ENCODE results near the gene DNAAF1. TPM values are rescaled to one million over a fixed set of nuclear protein-coding genes. Genes with fewer than 3 reads are reported as not detected.

The DNAAF1 gene
- polyA plus RNA-seq, 2 donors: 0.20 to 0.39 TPM

GRCh38 chr16:84191466-84191865, 46.4 kb downstream of the DNAAF1 start:
- 91 to 94% methylated on average over 16 of the region's 16 CpGs for WGBS, 2 donors
- no peaks in the 10 kb centered on the region for H3K27me3 ChIP-seq (ENCODE audit: control insufficient read depth in 1 of 2, insufficient read depth in 2 of 2, low read length in 2 of 2)
- H3K36me3 ChIP-seq (ENCODE audit: control insufficient read depth in 2 of 2, insufficient read depth in 2 of 2, low read length in 1 of 2): peaks cover 0 to 14% of the 10 kb centered on the region in 2 donors
- H3K4me3 ChIP-seq (ENCODE audit: low read depth in 1 of 2, low read length in 2 of 2): no peak overlapping the region
- peaks cover 0 to 2% of the 10 kb centered on the region in 2 donors for H3K9me3 ChIP-seq (ENCODE audit: control insufficient read depth in 2 of 2, insufficient read depth in 1 of 2, low read depth in 1 of 2, low read length in 1 of 2)
- H3K4me1 ChIP-seq (ENCODE audit: control insufficient read depth in 2 of 2, insufficient read depth in 2 of 2, low read length in 1 of 2): peaks cover 0 to 9% of the 10 kb centered on the region in 2 donors
- H3K27ac ChIP-seq (ENCODE audit: low read depth in 2 of 2, low read length in 1 of 2): no peak overlapping the region

GRCh38 chr16:84193480-84193879, 48.4 kb downstream of the DNAAF1 start:
- 79% methylated on average over 7 of the region's 7 CpGs for WGBS, 2 donors
- H3K4me1 ChIP-seq (ENCODE audit: control insufficient read depth in 2 of 2, insufficient read depth in 2 of 2, low read length in 1 of 2): peaks cover 7 to 24% of the 10 kb centered on the region in 2 donors
- peaks cover 0 to 14% of the 10 kb centered on the region in 2 donors for H3K36me3 ChIP-seq (ENCODE audit: control insufficient read depth in 2 of 2, insufficient read depth in 2 of 2, low read length in 1 of 2)
- no peak overlapping the region for H3K27ac ChIP-seq (ENCODE audit: low read depth in 2 of 2, low read length in 1 of 2)
- H3K27me3 ChIP-seq (ENCODE audit: control insufficient read depth in 1 of 2, insufficient read depth in 2 of 2, low read length in 2 of 2): no peaks in the 10 kb centered on the region
- H3K4me3 ChIP-seq (ENCODE audit: low read depth in 1 of 2, low read length in 2 of 2): no peak overlapping the region
- peaks cover 0 to 2% of the 10 kb centered on the region in 2 donors for H3K9me3 ChIP-seq (ENCODE audit: control insufficient read depth in 2 of 2, insufficient read depth in 1 of 2, low read depth in 1 of 2, low read length in 1 of 2)

- 85 to 91% methylated on average over 11 of the region's 11 CpGs for WGBS, 2 donors
- Histone ChIP-seq H3K4me1 (ENCODE audit: control insufficient read depth in 2 of 2, insufficient read depth in 2 of 2, low read length in 1 of 2) (peaks cover 7 to 29% of the 10 kb centered on the region in 2 donors), H3K4me3 (ENCODE audit: low read depth in 1 of 2, low read length in 2 of 2) (no peak overlapping the region)
These were observed 48.9 kb downstream of the DNAAF1 start for GRCh38 chr16:84194018-84194417.

DNA sequence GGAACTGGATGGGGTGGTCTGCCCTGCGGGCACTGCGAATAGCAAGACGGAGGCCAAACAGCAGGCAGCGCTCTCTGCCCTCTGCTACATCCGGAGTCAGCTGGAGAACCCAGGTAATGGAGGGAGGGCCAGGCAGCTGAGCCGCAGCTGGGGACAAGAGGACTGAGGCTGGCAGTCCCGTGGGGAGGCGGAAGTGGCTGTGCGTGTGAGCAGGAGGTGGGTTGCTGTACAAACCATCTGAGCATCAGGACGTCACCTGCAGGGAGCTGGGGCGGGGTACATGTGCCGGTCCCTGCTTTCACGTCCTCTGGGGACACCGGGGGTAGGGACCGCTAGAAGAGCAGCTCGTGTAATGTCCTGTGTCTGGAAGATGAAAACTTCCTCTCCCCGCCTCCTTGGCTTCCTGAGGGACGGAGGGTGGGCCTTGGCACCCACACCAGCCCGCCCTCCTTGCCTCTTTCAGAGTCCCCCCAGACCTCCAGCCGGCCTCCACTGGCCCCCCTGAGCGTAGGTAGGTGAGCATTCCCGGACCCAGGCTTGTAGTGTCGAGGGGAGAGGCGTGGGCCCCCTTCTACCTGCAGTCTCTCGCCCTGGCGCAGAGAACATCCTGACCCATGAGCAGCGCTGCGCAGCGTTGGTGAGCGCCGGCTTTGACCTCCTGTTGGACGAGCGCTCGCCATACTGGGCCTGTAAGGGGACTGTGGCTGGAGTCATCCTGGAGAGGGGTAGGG, 49.5 kb downstream of the DNAAF1 start:
- Histone ChIP-seq H3K4me3 (ENCODE audit: low read depth in 1 of 2, low read length in 2 of 2) (no peak overlapping the region), H3K36me3 (ENCODE audit: control insufficient read depth in 2 of 2, insufficient read depth in 2 of 2, low read length in 1 of 2) (peaks cover 0 to 14% of the 10 kb centered on the region in 2 donors), H3K27me3 (ENCODE audit: control insufficient read depth in 1 of 2, insufficient read depth in 2 of 2, low read length in 2 of 2) (no peaks in the 10 kb centered on the region), H3K9me3 (ENCODE audit: control insufficient read depth in 2 of 2, insufficient read depth in 1 of 2, low read depth in 1 of 2, low read length in 1 of 2) (peaks cover 0 to 2% of the 10 kb centered on the region in 2 donors), H3K27ac (ENCODE audit: low read depth in 2 of 2, low read length in 1 of 2) (no peak overlapping the region), H3K4me1 (ENCODE audit: control insufficient read depth in 2 of 2, insufficient read depth in 2 of 2, low read length in 1 of 2) (peaks cover 7 to 32% of the 10 kb centered on the region in 2 donors)
- 70 to 74% methylated on average over 34 of the region's 34 CpGs for WGBS, 2 donors

More at GRCh38 chr16:84194018-84194417, 48.9 kb downstream of the DNAAF1 start:
- H3K27me3 ChIP-seq (ENCODE audit: control insufficient read depth in 1 of 2, insufficient read depth in 2 of 2, low read length in 2 of 2): no peaks in the 10 kb centered on the region
- H3K36me3 ChIP-seq (ENCODE audit: control insufficient read depth in 2 of 2, insufficient read depth in 2 of 2, low read length in 1 of 2): peaks cover 0 to 14% of the 10 kb centered on the region in 2 donors
- no peak overlapping the region for H3K27ac ChIP-seq (ENCODE audit: low read depth in 2 of 2, low read length in 1 of 2)
- H3K9me3 ChIP-seq (ENCODE audit: control insufficient read depth in 2 of 2, insufficient read depth in 1 of 2, low read depth in 1 of 2, low read length in 1 of 2): peaks cover 0 to 2% of the 10 kb centered on the region in 2 donors

- Histone ChIP-seq H3K4me1 (ENCODE audit: control insufficient read depth in 2 of 2, insufficient read depth in 2 of 2, low read length in 1 of 2) (peaks cover 7 to 36% of the 10 kb centered on the region in 2 donors), H3K9me3 (ENCODE audit: control insufficient read depth in 2 of 2, insufficient read depth in 1 of 2, low read depth in 1 of 2, low read length in 1 of 2) (peaks cover 0 to 2% of the 10 kb centered on the region in 2 donors), H3K4me3 (ENCODE audit: low read depth in 1 of 2, low read length in 2 of 2) (peak overlapping the region; percentile 44 to 60), H3K27ac (ENCODE audit: low read depth in 2 of 2, low read length in 1 of 2) (peak overlapping the region in 1 of 2 donors; percentile 92), H3K27me3 (ENCODE audit: control insufficient read depth in 1 of 2, insufficient read depth in 2 of 2, low read length in 2 of 2) (no peaks in the 10 kb centered on the region), H3K36me3 (ENCODE audit: control insufficient read depth in 2 of 2, insufficient read depth in 2 of 2, low read length in 1 of 2) (peaks cover 0 to 14% of the 10 kb centered on the region in 2 donors)
- 64 to 69% methylated on average over 37 to 38 of the region's 38 CpGs for WGBS, 2 donors
These were observed 50.3 kb downstream of the DNAAF1 start for GRCh38 chr16:84195201-84196093.

GRCh38 chr16:84196101-84196500, 51.0 kb downstream of the DNAAF1 start:
- Histone ChIP-seq H3K9me3 (ENCODE audit: control insufficient read depth in 2 of 2, insufficient read depth in 1 of 2, low read depth in 1 of 2, low read length in 1 of 2) (no peaks in the 10 kb centered on the region), H3K27me3 (ENCODE audit: control insufficient read depth in 1 of 2, insufficient read depth in 2 of 2, low read length in 2 of 2) (no peaks in the 10 kb centered on the region), H3K4me3 (ENCODE audit: low read depth in 1 of 2, low read length in 2 of 2) (peak overlapping the region; percentile 44 to 60), H3K27ac (ENCODE audit: low read depth in 2 of 2, low read length in 1 of 2) (peak overlapping the region; percentile 92 to 96), H3K4me1 (ENCODE audit: control insufficient read depth in 2 of 2, insufficient read depth in 2 of 2, low read length in 1 of 2) (peaks cover 7 to 36% of the 10 kb centered on the region in 2 donors), H3K36me3 (ENCODE audit: control insufficient read depth in 2 of 2, insufficient read depth in 2 of 2, low read length in 1 of 2) (peaks cover 0 to 10% of the 10 kb centered on the region in 2 donors)
- 53 to 54% methylated on average over 16 of the region's 16 CpGs for WGBS, 2 donors

DNA sequence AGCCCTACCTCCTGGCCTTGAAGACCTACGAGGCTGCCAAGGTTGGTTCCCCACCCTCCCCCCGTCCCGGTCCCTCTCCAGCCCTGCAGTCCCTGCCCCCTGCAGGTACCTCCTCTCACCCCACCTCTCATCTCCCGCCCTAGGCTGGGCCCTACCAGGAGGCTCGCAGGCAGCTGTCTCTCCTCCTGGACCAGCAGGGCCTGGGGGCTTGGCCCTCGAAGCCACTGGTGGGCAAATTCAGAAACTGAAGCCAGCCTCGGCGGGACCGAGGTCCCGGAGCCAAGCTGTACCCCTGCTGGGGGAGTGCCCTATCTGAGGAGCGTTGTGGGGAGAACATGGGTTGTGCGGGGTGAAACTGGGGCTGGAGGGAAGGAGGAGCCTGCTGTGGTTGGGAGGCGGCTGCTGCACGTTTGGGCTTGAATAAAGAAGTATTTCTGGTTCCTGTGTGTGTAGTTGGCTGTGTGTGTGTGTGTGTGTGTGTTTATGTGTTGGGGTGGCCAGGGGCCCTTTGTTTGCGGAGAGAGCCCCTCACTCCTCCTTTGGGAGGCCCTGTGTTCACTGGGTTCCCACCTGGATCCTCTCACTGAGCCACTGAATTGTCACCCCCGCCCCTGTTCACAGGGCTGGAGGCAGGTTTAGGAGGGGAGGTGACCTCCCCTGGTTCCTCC, 51.8 kb downstream of the DNAAF1 start:
- H3K4me1 ChIP-seq (ENCODE audit: control insufficient read depth in 2 of 2, insufficient read depth in 2 of 2, low read length in 1 of 2): peaks cover 7 to 36% of the 10 kb centered on the region in 2 donors
- 38 to 53% methylated on average over 16 of the region's 16 CpGs for WGBS, 2 donors
- H3K27me3 ChIP-seq (ENCODE audit: control insufficient read depth in 1 of 2, insufficient read depth in 2 of 2, low read length in 2 of 2): no peaks in the 10 kb centered on the region
- H3K9me3 ChIP-seq (ENCODE audit: control insufficient read depth in 2 of 2, insufficient read depth in 1 of 2, low read depth in 1 of 2, low read length in 1 of 2): no peaks in the 10 kb centered on the region
- H3K36me3 ChIP-seq (ENCODE audit: control insufficient read depth in 2 of 2, insufficient read depth in 2 of 2, low read length in 1 of 2): peaks cover 0 to 10% of the 10 kb centered on the region in 2 donors
- H3K27ac ChIP-seq (ENCODE audit: low read depth in 2 of 2, low read length in 1 of 2): peak overlapping the region; percentile 92 to 96
- peak overlapping the region; percentile 44 to 60 for H3K4me3 ChIP-seq (ENCODE audit: low read depth in 1 of 2, low read length in 2 of 2)

- Histone ChIP-seq H3K4me1 (ENCODE audit: control insufficient read depth in 2 of 2, insufficient read depth in 2 of 2, low read length in 1 of 2) (peaks cover 7 to 36% of the 10 kb centered on the region in 2 donors), H3K36me3 (ENCODE audit: control insufficient read depth in 2 of 2, insufficient read depth in 2 of 2, low read length in 1 of 2) (peaks cover 0 to 10% of the 10 kb centered on the region in 2 donors), H3K4me3 (ENCODE audit: low read depth in 1 of 2, low read length in 2 of 2) (no peak overlapping the region), H3K9me3 (ENCODE audit: control insufficient read depth in 2 of 2, insufficient read depth in 1 of 2, low read depth in 1 of 2, low read length in 1 of 2) (no peaks in the 10 kb centered on the region), H3K27me3 (ENCODE audit: control insufficient read depth in 1 of 2, insufficient read depth in 2 of 2, low read length in 2 of 2) (no peaks in the 10 kb centered on the region), H3K27ac (ENCODE audit: low read depth in 2 of 2, low read length in 1 of 2) (peak overlapping the region; percentile 92 to 96)
- WGBS, 2 donors: 83 to 84% methylated on average over 14 of the region's 14 CpGs
These were observed 52.5 kb downstream of the DNAAF1 start for GRCh38 chr16:84197466-84198128.

Data from esophagus (tissue), 2 donors.